Measurements from ENCODE around the gene EXOC3L2. TPM values are rescaled to one million over a fixed set of nuclear protein-coding genes. Genes with fewer than 3 reads are reported as not detected.

Gene EXOC3L2
- total and polyA plus RNA-seq, 7 experiments from 2014 or later, result not detected

GRCh38 chr19:45175515-45176345 lies 69.5 kb downstream of the EXOC3L2 start:
- ATAC-seq, result no peak
- intact Hi-C loops (cut with micrococcal nuclease), result loop anchor here (5.0 to 10.0 kb wide), 4 partner anchors 98 to 712 kb away; partner anchors contain the start of genes GEMIN7 (in 1 of the 2), IRF2BP1 (in 1 of the 2), QPCTL (in 1 of the 2) and SNRPD2 (in 1 of the 2)
- Histone ChIP-seq H3K27ac (ENCODE audit: low read depth, low read length) (no peak overlapping the region), H3K27me3 (ENCODE audit: control insufficient read depth in 2 of 2, insufficient read depth in 2 of 2, low read length in 2 of 2) (no peaks in the 10 kb centered on the region), H3K36me3 (ENCODE audit: control insufficient read depth in 2 of 3, insufficient read depth in 3 of 3, low read length in 3 of 3) (no peaks in the 10 kb centered on the region), H3K9me3 (ENCODE audit: control insufficient read depth in 2 of 3, low read length in 3 of 3) (no peaks in the 10 kb centered on the region), H3K4me1 (ENCODE audit: control insufficient read depth in 2 of 2, insufficient read depth in 2 of 2, low read length in 2 of 2) (peaks cover 34 to 48% of the 10 kb centered on the region in 2 donors), H3K4me3 (ENCODE audit: low read length) (no peak overlapping the region)
- H3K36me3 Mint-ChIP-seq, result peaks cover 0 to 4% (median 3%) of the 10 kb centered on the region in 5 donors
- H3K27ac Mint-ChIP-seq, result peak overlapping the region in 8 of 9 donors; percentile 1 to 86 (median 50)
- H3K27me3 Mint-ChIP-seq, result no peaks in the 10 kb centered on the region
- no peak for DNase-seq
- H3K9me3 Mint-ChIP-seq, result peaks cover 0 to 2% (median 0%) of the 10 kb centered on the region in 11 donors
- H3K4me3 Mint-ChIP-seq, result peak overlapping the region in 9 of 10 donors; percentile 15 to 80 (median 33)
- POLR2A ChIA-PET, result interaction anchor here (0.7 to 1.0 kb wide), 2 partner anchors 8 to 304 kb away, joined by 3 read pairs; no protein-coding TSS in a partner anchor
- CTCF ChIA-PET, result no interaction called here
- peaks cover 10 to 67% (median 50%) of the 10 kb centered on the region in 7 donors for H3K4me1 Mint-ChIP-seq

DNA sequence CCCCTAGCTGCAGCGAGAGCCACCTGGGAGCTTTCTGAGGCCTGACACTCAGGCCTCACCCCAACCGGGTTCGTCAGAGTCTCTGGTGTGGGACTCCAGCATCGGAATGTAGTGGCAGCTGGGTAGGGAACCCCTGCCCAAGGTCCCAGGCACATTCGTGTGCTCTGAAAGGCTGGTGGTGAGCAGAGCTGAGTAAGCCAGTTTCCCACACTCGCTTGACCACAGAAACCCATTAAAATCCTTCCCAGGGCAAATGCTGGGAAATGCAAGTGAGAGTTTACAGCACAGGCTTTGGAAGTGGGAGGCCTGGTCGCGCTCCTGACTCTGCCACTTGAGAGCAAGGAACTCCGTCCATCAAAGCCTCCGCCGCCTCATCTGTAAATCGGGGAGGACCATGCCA lies 71.4 kb downstream of the EXOC3L2 start:
- no peaks in the 10 kb centered on the region for H3K9me3 ChIP-seq (ENCODE audit: control insufficient read depth in 2 of 3, low read length in 3 of 3)
- peaks cover 12 to 67% (median 48%) of the 10 kb centered on the region in 7 donors for H3K4me1 Mint-ChIP-seq
- peak overlapping the region in 8 of 9 donors; percentile 9 to 96 (median 72) for H3K27ac Mint-ChIP-seq
- CTCF ChIA-PET, result no interaction called here
- H3K4me3 Mint-ChIP-seq, result peak overlapping the region in 4 of 10 donors; percentile 6 to 67 (median 28)
- no peak overlapping the region for H3K4me3 ChIP-seq (ENCODE audit: low read length)
- intact Hi-C loops (cut with micrococcal nuclease), result loop anchor here in 1 of 2 donors (10.0 kb wide), 1 partner anchor 521 kb away; the partner anchor contains the start of genes QPCTL and SNRPD2
- ATAC-seq, result no peak
- H3K4me1 ChIP-seq (ENCODE audit: control insufficient read depth in 2 of 2, insufficient read depth in 2 of 2, low read length in 2 of 2), result peaks cover 34 to 50% of the 10 kb centered on the region in 2 donors
- H3K36me3 ChIP-seq (ENCODE audit: control insufficient read depth in 2 of 3, insufficient read depth in 3 of 3, low read length in 3 of 3), result peaks cover 0 to under 1% (median 0%) of the 10 kb centered on the region in 3 experiments
- H3K27me3 ChIP-seq (ENCODE audit: control insufficient read depth in 2 of 2, insufficient read depth in 2 of 2, low read length in 2 of 2), result no peaks in the 10 kb centered on the region
- POLR2A ChIA-PET, result no interaction called here
- no peaks in the 10 kb centered on the region for H3K27me3 Mint-ChIP-seq
- peak overlapping the region; percentile 46 for H3K27ac ChIP-seq (ENCODE audit: low read depth, low read length)
- H3K9me3 Mint-ChIP-seq, result peaks cover 0 to 2% (median 0%) of the 10 kb centered on the region in 11 donors
- H3K36me3 Mint-ChIP-seq, result peaks cover 0 to 4% (median 3%) of the 10 kb centered on the region in 5 donors
- DNase-seq, result no peak

- Histone ChIP-seq H3K36me3 (ENCODE audit: control insufficient read depth in 2 of 3, insufficient read depth in 3 of 3, low read length in 3 of 3) (peaks cover 0 to 6% (median 0%) of the 10 kb centered on the region in 3 experiments), H3K27me3 (ENCODE audit: control insufficient read depth in 2 of 2, insufficient read depth in 2 of 2, low read length in 2 of 2) (no peaks in the 10 kb centered on the region), H3K27ac (ENCODE audit: low read depth, low read length) (peak overlapping the region; percentile 61), H3K4me3 (ENCODE audit: low read length) (peak overlapping the region; percentile 3), H3K4me1 (ENCODE audit: control insufficient read depth in 2 of 2, insufficient read depth in 2 of 2, low read length in 2 of 2) (peaks cover 34 to 50% of the 10 kb centered on the region in 2 donors), H3K9me3 (ENCODE audit: control insufficient read depth in 2 of 3, low read length in 3 of 3) (no peaks in the 10 kb centered on the region)
- ChIA-PET CTCF (no interaction called here), POLR2A (no interaction called here)
- no peak for ATAC-seq
- Mint-ChIP-seq H3K4me1 (peaks cover 12 to 62% (median 46%) of the 10 kb centered on the region in 7 donors), H3K9me3 (peaks cover 0 to 2% (median 0%) of the 10 kb centered on the region in 11 donors), H3K4me3 (peak overlapping the region in 8 of 10 donors; percentile 57 to 94 (median 68)), H3K27ac (peak overlapping the region; percentile 20 to 96 (median 85)), H3K27me3 (no peaks in the 10 kb centered on the region), H3K36me3 (peaks cover 0 to 3% (median 2%) of the 10 kb centered on the region in 5 donors)
- intact Hi-C loops (cut with micrococcal nuclease), result loop anchor here in 1 of 2 donors (10.0 kb wide), 1 partner anchor 522 kb away; the partner anchor contains the start of genes QPCTL and SNRPD2
- no peak for DNase-seq
Observed at GRCh38 chr19:45172611-45173208, 72.5 kb downstream of the EXOC3L2 start.

GRCh38 chr19:45172173-45172572 lies 73.0 kb downstream of the EXOC3L2 start:
- DNase-seq (peak in 6 of 9 donors; percentile 28 to 39 (median 29)), ATAC-seq (peak; percentile 59)
- H3K4me1 ChIP-seq (ENCODE audit: control insufficient read depth in 2 of 2, insufficient read depth in 2 of 2, low read length in 2 of 2), result peaks cover 31 to 46% of the 10 kb centered on the region in 2 donors
- H3K9me3 ChIP-seq (ENCODE audit: control insufficient read depth in 2 of 3, low read length in 3 of 3), result no peaks in the 10 kb centered on the region
- intact Hi-C loops (cut with micrococcal nuclease), result loop anchor here in 1 of 2 donors (10.0 kb wide), 1 partner anchor 523 kb away; the partner anchor contains the start of genes QPCTL and SNRPD2
- Mint-ChIP-seq H3K36me3 (peaks cover 0 to 3% (median 2%) of the 10 kb centered on the region in 5 donors), H3K9me3 (peaks cover 0 to 2% (median 0%) of the 10 kb centered on the region in 11 donors), H3K4me3 (peak overlapping the region in 9 of 10 donors; percentile 57 to 94 (median 67)), H3K27ac (peak overlapping the region; percentile 62 to 96 (median 85)), H3K4me1 (peaks cover 12 to 57% (median 45%) of the 10 kb centered on the region in 7 donors), H3K27me3 (no peaks in the 10 kb centered on the region)
- H3K27ac ChIP-seq (ENCODE audit: low read depth, low read length), result peak overlapping the region; percentile 61
- ChIA-PET POLR2A (interaction anchor here (0.8 to 1.5 kb wide), 4 partner anchors 19 to 92 kb away, joined by 3 read pairs; no protein-coding TSS in a partner anchor), CTCF (interaction anchor here (1.5 kb wide), 1 partner anchor 46 kb away, joined by 5 read pairs; no protein-coding TSS in a partner anchor)
- peaks cover 0 to 6% (median 0%) of the 10 kb centered on the region in 3 experiments for H3K36me3 ChIP-seq (ENCODE audit: control insufficient read depth in 2 of 3, insufficient read depth in 3 of 3, low read length in 3 of 3)
- peak overlapping the region; percentile 3 for H3K4me3 ChIP-seq (ENCODE audit: low read length)
- no peaks in the 10 kb centered on the region for H3K27me3 ChIP-seq (ENCODE audit: control insufficient read depth in 2 of 2, insufficient read depth in 2 of 2, low read length in 2 of 2)

- Mint-ChIP-seq H3K4me3 (peak overlapping the region; percentile 69 to 94 (median 83)), H3K9me3 (peaks cover 0 to 2% (median 0%) of the 10 kb centered on the region in 11 donors), H3K36me3 (peaks cover 0 to 3% (median 2%) of the 10 kb centered on the region in 5 donors), H3K4me1 (peaks cover 12 to 62% (median 44%) of the 10 kb centered on the region in 7 donors), H3K27me3 (no peaks in the 10 kb centered on the region), H3K27ac (peak overlapping the region; percentile 88 to 99 (median 95))
- Histone ChIP-seq H3K27ac (ENCODE audit: low read depth, low read length) (peak overlapping the region; percentile 71), H3K36me3 (ENCODE audit: control insufficient read depth in 2 of 3, insufficient read depth in 3 of 3, low read length in 3 of 3) (peaks cover 0 to 6% (median 0%) of the 10 kb centered on the region in 3 experiments), H3K27me3 (ENCODE audit: control insufficient read depth in 2 of 2, insufficient read depth in 2 of 2, low read length in 2 of 2) (no peaks in the 10 kb centered on the region), H3K9me3 (ENCODE audit: control insufficient read depth in 2 of 3, low read length in 3 of 3) (no peaks in the 10 kb centered on the region), H3K4me1 (ENCODE audit: control insufficient read depth in 2 of 2, insufficient read depth in 2 of 2, low read length in 2 of 2) (peaks cover 29 to 43% of the 10 kb centered on the region in 2 donors), H3K4me3 (ENCODE audit: low read length) (peak overlapping the region; percentile 22)
- peak in 7 of 9 donors; percentile 37 to 63 (median 52) for DNase-seq
- peak; percentile 87 for ATAC-seq
- intact Hi-C loops (cut with micrococcal nuclease), result loop anchor here in 1 of 2 donors (10.0 kb wide), 1 partner anchor 524 kb away; the partner anchor contains the start of genes QPCTL and SNRPD2
- CTCF ChIA-PET, result interaction anchor here (0.6 to 1.5 kb wide), 2 partner anchors 23 to 45 kb away, joined by 3 to 5 read pairs; no protein-coding TSS in a partner anchor
- POLR2A ChIA-PET, result interaction anchor here (0.8 to 1.5 kb wide), 5 partner anchors 10 to 91 kb away, joined by 3 read pairs; no protein-coding TSS in a partner anchor
Observed at GRCh38 chr19:45171211-45171623, 74.0 kb downstream of the EXOC3L2 start.
